ENCODE results near the gene TMEM125.

TMEM125 gene

GRCh38 chr1:43303471-43304313 lies 33.9 kb downstream of the TMEM125 start:
- POLR2A ChIA-PET: no interaction called here
- DNase-seq (ENCODE audit: extremely low spot score): no peak
- TF ChIP-seq CTCF (IDR thresholded peaks at IDR 0.05; ENCODE audit: control extremely low read depth, extremely low read depth, low read depth, missing control alignments): no peak
- CTCF ChIA-PET: interaction anchor here (1.1 kb wide), 1 partner anchor 73 kb away, joined by 3 read pairs; no protein-coding TSS in a partner anchor

- ChIA-PET CTCF (no interaction called here), POLR2A (no interaction called here)
- TF ChIP-seq CTCF (IDR thresholded peaks at IDR 0.05; ENCODE audit: control extremely low read depth, extremely low read depth, low read depth, missing control alignments): no peak
- DNase-seq (ENCODE audit: extremely low spot score): no peak
These were observed 34.5 kb downstream of the TMEM125 start for GRCh38 chr1:43304314-43304681.

GRCh38 chr1:43304771-43305300 lies 35.1 kb downstream of the TMEM125 start:
- no peak for TF ChIP-seq CTCF (IDR thresholded peaks at IDR 0.05; ENCODE audit: control extremely low read depth, extremely low read depth, low read depth, missing control alignments)
- DNase-seq (ENCODE audit: extremely low spot score): no peak
- ChIA-PET POLR2A (no interaction called here), CTCF (no interaction called here)

GRCh38 chr1:43305461-43305860 lies 35.7 kb downstream of the TMEM125 start:
- DNase-seq (ENCODE audit: extremely low spot score): no peak
- ChIA-PET CTCF (no interaction called here), POLR2A (no interaction called here)
- no peak for TF ChIP-seq CTCF (IDR thresholded peaks at IDR 0.05; ENCODE audit: control extremely low read depth, extremely low read depth, low read depth, missing control alignments)

GRCh38 chr1:43305926-43306687 lies 36.3 kb downstream of the TMEM125 start:
- no peak for DNase-seq (ENCODE audit: extremely low spot score)
- no peak for TF ChIP-seq CTCF (IDR thresholded peaks at IDR 0.05; ENCODE audit: control extremely low read depth, extremely low read depth, low read depth, missing control alignments)
- POLR2A ChIA-PET: no interaction called here
- CTCF ChIA-PET: interaction anchor here (1.1 kb wide), 1 partner anchor 79 kb away, joined by 3 read pairs; no protein-coding TSS in a partner anchor

GRCh38 chr1:43306688-43307457 lies 37.1 kb downstream of the TMEM125 start:
- DNase-seq (ENCODE audit: extremely low spot score): no peak
- TF ChIP-seq CTCF (IDR thresholded peaks at IDR 0.05; ENCODE audit: control extremely low read depth, extremely low read depth, low read depth, missing control alignments): no peak
- POLR2A ChIA-PET: no interaction called here
- CTCF ChIA-PET: interaction anchor here (1.1 to 1.4 kb wide), 2 partner anchors 30 to 80 kb away, joined by 3 to 4 read pairs; no protein-coding TSS in a partner anchor
